HG03196 (cell line): Measurements from ENCODE around the gene HS6ST3.

ENCODE experiments used
- ATAC-seq: cut with Tn5 transposase; IDR thresholded peaks from one replicate; pipeline ENCODE4 v1.9.1; 2021; ENCODE audit not compliant: unreplicated experiment

HS6ST3 gene

DNA sequence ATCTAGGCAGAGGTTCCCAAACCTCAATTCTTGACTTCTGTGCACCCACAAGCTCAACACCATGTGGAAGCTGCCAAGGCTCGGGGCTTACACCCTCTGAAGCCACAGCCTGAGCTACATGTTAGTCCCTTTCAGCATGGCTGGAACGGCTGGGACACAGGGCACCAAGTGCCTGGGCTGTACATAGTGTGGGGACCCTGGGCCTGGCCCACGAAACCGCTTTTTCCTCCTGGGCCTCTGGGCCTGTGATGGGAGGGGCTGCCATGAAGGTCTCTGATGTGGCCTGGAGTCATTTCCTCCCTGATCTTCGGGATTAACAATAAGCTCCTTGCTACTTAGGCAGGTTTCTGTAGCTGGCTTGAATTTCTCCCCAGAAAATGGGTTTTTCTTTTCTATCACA is 108.1 kb downstream of the HS6ST3 start:
- ATAC-seq, result no peak

DNA sequence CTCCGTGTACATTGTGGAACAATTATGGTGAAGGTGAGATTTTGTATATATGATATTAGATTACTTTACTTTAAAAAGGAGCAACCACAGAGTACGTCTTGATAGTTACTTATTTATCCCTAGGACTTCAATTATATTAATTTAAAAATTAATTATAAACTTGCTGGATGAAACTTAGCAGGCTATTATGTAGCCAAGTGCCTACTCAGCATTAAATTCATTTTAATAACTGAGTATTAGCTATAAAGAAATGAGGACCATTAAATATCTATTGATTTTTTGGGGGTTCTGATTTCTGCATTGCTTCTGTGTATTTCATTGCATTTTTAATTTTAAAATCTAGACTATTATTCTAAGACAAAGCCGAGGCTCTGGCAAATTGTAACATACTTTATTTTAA is 109.4 kb downstream of the HS6ST3 start:
- no peak for ATAC-seq

DNA sequence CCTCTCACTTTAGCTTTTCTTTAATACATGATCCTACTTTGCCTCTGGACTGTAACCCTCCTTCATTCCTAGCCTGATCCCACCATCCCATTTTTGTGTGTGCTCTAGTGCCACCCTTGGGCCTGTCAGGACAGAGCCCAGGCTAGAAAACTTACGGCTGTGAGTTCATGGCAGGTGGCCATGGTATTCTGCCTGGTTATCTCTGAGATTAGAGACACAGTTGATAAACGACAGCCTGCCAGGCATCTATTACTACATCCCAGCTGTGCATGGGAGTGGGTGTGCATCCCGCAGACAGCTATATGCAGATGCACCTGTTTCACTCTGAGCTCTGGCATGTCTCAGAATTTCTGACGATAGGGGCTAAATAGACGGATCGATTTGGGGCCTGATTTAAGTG is 110.9 kb downstream of the HS6ST3 start:
- no peak for ATAC-seq

DNA sequence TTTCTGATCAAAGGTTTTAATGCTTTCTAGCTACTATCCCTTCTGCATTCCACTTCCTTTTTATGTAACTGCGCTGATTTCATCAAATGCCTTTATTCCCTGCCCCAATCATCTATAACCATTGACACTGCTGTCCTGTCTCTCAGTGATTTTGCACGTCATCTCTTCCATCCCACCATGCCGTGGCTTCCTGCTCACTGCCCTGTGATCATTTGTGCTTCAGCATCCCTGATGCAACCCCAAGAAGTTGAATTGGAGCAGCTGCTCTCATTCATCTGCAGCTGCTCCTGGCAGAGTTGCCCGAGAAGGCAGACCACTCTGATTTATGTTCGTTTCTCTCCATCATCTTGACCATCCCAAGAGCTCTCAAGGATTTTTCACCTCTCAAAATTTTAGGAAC is 112.4 kb downstream of the HS6ST3 start:
- ATAC-seq, result no peak

DNA sequence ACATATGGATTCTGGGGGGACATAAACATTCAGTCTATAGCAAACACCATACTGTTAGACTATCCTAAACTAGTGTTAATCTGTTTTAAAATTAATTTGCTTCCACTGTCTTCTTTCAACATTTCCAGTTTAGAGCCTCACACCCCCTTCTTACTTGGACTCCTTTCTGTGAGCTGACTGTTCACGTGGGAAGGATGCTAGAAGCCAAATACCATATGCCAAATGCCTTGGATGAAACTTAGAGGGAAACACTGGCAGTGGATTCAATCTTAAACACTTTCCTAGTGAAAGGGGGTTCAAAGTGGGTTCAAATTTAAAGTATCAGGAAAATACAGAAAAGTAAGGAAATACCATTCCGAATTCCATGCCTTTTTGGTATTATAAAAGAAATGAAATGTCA is 113.6 kb downstream of the HS6ST3 start:
- no peak for ATAC-seq

DNA sequence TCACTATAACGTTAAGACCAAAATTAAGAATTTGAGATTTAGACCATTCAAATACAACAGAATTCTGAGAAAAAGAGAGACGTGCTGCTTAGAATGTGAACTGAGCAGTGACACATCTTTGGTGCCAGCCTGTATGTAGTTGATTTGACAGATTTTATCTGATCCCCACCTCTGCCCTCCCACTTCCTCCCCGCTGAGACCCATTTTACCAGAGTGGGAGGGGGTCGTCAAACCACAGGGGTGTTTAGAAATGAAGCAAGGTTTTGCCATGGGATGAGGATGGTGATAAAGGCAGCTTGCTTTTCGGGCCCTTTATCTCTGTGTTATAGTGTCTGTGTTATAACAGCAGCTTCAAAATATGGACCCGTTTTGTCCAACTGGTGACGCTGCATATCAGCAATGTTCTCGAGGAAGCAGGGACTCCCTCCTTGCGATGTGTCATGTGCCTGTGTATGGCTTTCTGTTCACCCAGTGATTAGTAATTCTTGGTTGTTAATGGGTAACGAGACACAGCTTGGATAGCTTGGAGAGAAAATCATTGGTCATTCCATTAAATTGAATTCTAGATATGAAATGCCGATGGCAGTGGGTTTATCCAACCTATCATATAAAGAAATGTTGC is 125.0 kb downstream of the HS6ST3 start:
- ATAC-seq, result no peak

DNA sequence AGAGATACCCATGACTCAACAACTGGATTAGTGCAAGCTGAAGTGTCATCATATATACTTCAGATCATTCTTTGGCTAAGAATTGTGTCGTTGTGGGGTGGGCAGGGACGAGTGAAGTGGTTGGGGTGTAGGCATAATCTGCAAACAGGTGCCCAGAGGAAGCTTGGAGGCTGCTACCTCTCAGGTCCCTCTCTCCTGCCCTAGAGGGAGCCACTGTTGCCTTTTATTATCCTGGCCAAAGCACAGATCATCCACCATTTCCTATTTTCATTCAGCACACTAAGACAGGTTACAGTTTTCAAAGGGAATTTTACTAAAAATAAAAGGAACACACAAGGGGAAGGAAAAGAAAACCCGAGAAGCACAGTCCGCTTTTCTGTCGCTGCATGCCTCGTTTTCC is 126.6 kb downstream of the HS6ST3 start:
- ATAC-seq, result no peak

DNA sequence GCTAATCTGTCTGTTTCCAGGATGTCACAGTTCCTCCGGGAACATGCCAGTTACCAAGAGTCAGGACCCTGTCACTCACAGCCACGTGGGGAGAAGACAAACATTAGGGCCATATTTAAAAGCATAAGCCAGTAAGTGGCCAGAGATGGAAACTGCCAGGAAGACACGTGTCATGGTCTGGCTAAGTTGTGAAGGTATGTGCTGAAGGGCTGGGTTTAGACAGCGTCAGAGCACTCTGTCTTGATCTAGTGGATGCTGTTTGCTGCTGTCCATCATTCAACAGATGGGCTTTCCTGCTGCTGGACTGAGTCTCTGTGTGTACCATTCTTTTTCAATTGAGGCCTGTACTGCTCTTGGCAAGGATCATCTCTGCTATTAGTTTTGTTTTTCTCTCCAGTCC is 128.6 kb downstream of the HS6ST3 start:
- ATAC-seq, result no peak

DNA sequence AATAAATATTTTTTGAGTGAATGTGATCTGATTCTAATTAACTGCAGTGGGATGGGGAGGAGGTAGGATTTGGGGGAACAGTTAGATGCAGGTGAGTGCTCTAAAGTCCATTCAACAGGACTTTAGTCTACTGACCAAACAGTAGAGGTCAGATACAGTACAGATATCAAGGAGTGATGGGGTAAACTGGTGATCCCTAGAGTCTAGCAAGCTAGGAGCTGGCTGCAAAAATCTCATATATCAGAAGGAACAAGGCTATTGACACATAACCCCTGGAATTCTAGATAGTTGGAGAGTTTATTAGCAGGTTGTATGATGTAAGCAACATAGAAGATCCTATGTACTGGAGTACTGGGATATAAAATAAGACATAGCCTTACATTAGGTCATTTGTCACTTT is 131.6 kb downstream of the HS6ST3 start:
- no peak for ATAC-seq

DNA sequence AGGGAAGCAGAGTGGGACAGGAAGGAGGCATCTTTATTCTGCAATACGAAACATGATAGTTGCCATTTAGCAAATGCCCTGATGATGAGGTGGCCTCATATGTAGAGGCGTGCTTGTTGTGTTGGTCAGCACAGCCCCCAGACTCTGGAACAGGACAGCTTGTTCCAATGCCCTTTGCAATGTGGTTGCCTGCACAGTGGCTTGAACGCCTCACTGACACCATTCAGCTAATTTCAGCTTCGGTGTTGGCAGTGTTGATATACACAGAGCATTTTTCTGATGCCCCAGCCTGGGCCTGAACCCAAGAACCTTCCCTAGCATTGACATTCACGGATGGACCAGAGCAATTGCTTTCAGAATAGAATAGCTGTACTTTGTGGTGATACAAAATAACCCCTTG is 133.3 kb downstream of the HS6ST3 start:
- no peak for ATAC-seq

DNA sequence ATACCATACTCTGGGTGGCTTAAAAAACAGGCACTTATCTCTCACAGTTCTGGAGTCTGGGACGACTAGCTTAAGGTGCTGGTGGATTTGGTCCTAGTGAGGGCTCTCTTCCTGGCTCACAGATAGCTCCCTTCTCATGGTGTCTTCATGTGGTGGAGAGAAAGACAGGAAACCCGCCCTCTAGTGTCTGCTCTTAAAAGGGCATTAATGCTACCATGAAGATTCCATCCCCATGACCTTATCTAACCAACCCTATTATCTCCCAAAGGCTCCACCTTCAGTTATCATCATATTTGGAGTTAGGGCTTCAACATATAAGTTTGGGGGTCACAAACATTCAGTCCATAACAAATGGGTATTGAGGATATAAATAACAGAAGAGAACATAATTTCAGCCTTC is 139.4 kb downstream of the HS6ST3 start:
- peak; percentile 69 for ATAC-seq

DNA sequence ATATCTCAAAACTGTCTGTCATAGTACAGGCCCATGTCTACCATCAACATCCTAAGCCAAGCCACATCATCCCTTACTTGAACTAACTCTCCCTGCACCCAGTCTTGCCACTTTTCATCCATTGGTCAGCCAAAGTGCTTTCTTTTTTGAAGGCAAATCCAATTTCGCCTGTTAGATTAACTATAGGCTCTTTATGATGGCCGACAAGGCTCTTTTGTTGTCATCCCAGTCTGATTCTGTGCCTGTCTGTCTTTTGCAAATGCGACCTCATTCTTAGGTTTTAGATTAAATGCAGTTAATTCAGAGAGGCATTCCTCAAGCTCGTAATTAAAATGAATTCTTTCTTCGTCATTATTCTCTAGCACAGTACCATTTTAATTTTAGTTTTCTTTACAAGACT is 148.3 kb downstream of the HS6ST3 start:
- no peak for ATAC-seq

DNA sequence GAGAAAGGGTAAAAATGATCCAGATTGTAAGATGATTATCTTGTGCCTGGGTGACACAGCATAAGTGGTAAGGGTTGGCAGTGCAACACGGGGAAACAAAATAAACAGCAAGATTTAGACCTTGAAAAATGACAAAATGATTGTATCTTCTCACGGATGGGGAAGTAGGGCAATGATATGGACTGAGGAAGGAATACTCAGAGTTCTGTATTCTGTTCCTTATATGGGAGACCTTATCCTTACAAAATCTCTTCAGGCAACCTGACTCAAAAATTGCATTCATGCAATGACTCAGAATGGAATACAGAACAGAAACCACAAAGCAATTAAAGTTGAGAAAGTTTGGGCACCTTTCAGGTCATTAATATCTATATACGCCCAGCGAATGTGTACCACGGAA is 149.0 kb downstream of the HS6ST3 start:
- ATAC-seq, result no peak

DNA sequence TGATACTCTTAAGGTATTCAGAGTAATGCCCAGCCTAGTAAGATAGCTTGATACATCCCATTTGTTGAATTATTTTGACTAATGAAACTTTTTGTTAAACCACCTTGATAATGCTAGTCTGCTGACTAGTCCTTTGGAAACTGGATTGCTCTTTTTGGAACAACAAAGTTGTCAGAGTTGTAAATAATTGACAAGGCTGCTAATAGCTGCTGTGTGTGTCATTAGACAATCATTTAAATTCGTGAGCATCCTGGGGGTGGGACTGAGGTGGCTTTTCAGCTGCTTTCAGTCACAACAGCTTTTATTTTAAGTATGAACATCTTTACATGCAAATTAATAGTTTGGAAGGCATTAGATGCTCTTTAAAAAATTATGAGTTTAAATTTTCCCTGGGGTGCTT is 153.5 kb downstream of the HS6ST3 start:
- no peak for ATAC-seq

DNA sequence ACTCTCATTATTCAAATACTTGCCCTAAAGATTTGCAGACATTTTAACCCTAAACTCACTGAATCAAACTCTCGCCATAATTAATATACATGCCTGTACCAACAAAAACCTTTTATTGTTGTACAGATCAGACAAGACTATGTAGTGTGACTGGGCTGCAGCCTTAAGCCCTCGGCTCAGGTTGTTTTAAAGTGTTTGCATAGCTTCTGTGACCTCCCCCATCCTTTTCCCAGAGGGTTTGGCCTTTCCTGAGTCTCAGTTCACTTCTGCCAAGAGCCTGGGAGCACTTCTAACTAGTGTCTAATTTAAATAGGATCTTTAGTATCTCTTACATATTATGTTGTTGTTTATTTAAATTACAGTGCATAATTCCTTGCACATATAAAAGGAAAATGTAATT is 158.2 kb downstream of the HS6ST3 start:
- ATAC-seq, result no peak

DNA sequence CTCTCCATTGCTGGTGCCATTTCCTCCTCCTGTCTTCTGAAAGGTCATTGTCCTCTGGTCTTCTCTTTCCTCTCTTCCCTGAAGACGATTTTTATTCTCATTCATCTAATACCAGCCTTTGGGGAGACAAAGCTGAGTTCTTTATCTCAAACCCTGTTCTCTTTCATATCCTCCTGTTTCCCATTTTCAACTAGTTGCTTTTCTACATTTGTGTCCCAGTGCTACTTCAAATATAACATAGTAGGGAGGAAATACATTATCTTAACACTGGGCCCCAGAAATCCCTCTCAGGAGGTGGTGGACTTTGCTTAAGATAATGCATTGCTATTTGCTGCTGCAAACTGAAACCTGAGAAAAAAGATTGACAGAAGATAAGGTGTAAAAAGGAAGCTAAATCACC is 159.1 kb downstream of the HS6ST3 start:
- no peak for ATAC-seq

DNA sequence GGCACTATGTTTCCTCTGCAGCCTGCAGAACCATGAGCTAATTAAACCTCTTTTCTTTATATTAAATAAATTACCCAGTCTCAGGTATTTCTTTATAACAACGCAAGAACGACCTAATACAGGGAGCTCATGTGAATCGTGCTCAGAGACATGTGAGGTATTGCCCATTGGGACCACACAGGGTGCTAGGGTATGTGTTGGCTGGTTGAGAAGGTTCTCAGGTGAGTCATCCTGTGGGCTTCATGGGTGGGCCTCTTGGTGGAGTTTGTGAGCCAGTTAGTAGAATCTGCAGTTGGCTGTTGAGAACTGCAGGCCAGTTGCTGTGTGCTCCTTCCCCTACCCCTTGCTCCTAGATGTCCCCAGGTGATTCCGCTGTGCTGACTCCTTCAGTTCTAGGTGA is 163.0 kb downstream of the HS6ST3 start:
- no peak for ATAC-seq

DNA sequence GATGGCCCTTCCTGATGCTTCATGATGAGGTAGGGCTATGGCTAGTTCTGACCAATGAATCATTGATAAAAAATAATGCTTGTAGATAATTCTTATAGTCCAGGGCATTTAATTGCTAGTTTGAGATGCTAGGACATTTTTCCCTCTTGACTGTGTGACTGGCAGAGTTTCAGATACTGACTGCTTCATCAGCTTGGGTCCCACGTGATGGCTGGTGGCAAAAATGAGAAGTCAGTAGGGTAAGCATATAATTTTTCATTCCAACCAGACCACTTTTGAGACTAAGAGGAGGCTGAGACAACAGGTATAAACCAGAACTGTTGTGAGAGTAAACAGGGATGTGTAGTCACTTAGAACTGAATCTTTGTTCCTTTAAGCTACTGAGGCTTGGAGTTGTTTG is 183.3 kb downstream of the HS6ST3 start:
- ATAC-seq, result no peak

DNA sequence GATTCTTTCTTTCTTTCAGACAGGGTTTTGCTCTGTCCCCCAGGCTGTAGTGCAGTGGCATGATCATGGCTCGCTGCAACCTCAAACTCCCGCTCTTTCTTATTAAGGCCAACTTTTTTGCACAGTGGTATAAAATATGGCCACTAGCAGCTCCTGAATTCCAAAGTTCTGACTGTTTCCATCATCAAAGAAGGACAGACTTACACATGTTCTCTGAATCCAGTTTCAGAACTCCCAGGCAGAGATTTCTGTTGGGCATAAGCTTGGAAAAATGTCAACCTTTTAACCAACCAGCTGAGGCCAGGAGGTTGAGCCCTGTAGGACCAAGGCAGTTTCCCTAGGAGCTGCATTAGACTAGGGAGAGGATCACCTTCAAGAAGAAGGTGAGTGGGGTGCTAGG is 184.1 kb downstream of the HS6ST3 start:
- no peak for ATAC-seq

DNA sequence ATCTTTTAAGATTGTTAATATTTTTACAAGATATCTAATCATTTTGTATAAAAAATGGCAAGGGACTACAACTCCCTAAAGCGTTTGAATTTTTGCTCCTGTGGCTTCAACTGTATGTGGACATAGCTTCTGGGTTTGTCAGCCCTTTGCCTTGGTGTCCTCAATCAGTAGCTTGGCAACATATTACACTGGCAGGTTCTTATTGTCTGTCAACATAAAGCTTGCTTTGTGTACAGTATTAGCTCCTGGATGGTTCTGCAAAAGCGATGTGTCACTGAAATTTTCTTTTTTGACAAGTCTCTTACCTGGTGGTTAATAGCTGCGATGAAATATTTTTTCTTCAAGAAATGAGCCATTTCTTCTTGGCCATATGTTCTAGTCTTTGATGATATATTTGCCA is 190.0 kb downstream of the HS6ST3 start:
- no peak for ATAC-seq

DNA sequence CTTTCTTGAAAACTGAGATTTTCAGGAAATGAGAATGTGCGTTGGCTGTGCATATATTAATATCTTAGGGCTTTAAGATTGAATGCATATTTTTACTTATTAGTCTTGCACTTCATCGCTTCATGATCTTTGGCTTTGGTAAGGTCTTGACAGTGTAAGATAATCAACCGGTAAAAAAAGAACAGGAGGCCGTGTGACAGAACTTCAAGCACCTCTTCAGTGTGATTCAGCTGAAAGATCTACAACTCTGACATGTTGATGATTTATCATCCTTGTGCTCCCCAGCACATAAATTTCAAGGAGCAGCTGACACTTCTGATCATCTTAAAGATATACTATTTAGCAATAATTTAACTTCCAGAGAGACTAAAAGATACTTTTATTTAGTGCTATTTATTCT is 195.1 kb downstream of the HS6ST3 start:
- ATAC-seq, result no peak

DNA sequence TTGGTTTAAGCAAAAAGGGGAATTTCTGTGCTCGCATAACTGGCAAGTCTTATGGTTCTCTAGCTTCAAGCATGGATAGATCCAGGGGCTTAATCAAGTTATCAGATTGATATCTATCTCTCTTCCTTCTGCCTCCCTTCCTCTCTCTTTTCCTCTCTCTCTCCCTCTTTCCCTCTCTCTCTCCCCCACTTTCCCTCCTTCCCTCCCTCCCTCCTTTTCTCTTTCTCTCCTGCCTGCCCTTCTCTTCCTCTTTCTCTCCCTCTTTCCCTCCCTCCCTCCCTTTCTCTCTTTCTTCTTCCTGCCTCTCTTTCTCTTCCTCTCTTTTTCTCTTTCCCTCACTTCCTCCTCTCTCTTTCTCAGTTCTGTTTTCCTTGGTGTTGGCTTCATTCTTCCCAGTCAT is 195.8 kb downstream of the HS6ST3 start:
- ATAC-seq, result no peak

DNA sequence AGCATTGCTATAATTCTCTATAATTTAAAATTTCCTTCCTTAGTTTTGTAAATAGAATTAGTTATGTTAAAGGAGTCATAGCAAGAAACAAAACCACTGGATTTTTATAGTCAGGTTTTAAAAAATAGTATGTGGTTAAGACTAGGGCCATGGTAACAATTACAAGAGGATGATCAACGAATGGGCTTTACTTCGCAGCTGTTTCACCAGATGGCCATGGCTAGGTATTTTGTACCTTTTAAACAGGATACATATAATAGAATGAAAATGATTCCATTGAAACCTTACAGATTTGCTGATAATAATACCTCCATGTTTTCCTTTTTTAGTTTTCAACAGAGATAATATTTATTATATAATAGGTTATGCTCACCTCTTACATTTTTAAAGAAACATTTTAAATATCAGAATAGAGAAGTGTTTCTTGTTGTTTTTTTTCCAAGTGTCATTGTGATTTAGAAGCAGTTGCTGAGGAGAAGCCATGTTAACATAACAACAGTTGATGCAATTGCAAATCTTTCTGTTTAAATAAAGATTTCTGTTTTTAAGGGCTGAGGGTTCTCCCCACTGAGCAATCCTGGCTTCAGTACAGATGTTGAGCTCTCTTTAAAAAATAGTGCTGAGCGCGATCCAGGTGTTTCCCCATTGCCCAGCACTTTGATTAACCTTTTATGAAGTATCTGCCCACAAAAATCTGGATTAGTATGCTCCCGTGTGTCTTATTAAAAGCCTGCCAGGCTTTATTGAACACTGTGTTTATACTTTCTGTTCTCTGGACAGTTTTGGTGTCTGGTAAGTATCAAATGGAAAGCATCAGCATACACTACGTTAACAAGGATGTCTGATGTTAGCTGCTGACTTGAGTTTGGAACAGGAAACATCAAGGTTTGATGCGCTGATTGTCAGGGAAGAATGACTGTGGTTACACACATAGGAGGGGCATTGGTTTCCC is 205.3 kb downstream of the HS6ST3 start:
- no peak for ATAC-seq
